Activated CD4-positive, CD25-positive, alpha-beta regulatory T cell treated with anti-CD3 and anti-CD28 coated beads, Interleukin-2, amount 50 U/mL, for 72 hours (primary cell): ENCODE measurements around the gene TTC7B.

Experiments
- DNase-seq: peaks from one replicate; pipeline ENCODE4 v3.0.0; 2021

TTC7B gene

GRCh38 chr14:90733139-90733808 lies 83.0 kb downstream of the TTC7B start:
- DNase-seq, result no peak

DNA sequence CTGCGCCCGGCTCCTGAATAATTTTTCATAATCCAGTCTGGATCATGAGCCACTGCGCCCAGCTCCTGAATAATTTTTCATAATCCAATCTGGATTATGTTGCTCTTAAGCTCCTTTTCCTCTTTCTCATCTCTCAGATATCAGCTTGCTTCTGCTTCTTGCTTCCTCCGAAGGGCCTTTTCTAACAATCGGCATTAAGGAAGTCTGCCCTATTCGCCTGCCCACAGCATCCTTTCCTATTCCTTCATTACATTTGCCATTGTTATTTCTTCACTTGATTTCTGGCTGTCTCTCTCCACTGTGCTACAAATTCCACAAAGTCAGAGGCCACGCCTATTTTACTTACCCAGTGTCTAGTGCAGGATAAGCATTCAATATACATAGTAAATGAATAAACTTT lies 83.5 kb downstream of the TTC7B start:
- DNase-seq, result no peak

- DNase-seq, result no peak
Measured at GRCh38 chr14:90732139-90732538, 84.1 kb downstream of the TTC7B start.

- no peak for DNase-seq
Measured at GRCh38 chr14:90731487-90731886, 84.7 kb downstream of the TTC7B start.

GRCh38 chr14:90730206-90730766 lies 85.9 kb downstream of the TTC7B start:
- no peak for DNase-seq

GRCh38 chr14:90728951-90729350 lies 87.3 kb downstream of the TTC7B start:
- DNase-seq, result no peak

- no peak for DNase-seq
Measured at GRCh38 chr14:90727082-90727481, 89.1 kb downstream of the TTC7B start.

DNA sequence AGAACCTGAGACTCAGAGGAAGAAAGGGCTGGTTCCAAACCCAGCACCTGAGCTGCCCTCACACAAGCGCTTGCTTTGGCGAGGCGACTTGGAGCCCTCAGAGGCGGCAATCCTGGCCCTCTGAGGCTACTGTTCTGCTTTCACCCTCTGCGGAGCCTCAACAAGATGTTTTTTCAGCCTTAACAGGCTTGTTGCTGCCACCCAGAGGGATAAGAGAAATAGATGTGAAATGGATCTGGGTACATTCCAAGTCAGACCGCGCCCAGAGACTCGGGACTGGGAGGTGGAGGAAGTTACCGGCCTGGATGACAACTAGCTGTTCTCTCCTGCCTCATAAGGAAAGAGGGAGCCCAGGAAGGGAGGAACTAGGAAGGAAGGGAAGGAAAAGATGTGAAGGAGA lies 89.6 kb downstream of the TTC7B start:
- DNase-seq, result no peak

DNA sequence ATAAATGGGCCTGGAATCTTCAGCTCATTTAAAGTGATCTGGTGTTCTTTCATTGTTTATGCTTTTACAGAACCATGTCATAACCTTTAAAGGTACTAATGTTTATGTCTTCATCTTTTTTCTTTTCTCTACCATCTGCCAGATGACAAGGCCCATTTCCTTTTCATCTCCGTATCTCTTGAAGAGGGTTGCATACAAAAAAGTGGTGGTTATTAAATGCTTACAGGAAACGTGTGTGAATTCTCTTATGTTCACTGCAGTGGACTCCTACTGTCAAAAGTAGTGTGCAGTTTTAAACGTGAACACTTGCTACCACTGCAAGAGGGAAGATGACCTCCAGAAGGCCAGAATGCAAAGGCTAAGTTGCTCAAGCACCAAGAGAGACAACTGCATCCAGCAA lies 91.4 kb downstream of the TTC7B start:
- DNase-seq, result no peak

DNA sequence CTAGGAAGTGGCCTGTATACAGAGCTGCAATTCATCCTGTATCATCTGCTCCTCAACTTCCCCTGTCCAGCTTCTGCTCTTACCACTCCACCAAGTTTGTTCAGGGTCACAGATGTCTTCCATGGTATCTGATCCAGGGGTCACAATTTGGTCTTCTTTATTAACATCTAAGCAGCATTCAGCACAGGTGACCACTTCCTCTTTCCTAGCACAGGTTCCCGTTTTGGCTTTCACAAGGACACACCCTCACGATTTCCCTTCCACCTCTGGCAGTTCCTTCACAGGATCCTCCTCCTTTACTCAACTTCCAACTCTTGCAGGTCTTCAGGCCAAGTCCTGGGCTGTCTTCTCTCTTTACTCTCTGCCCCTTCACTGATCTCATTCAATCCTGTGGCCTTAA lies 93.6 kb downstream of the TTC7B start:
- DNase-seq, result no peak

GRCh38 chr14:90721619-90722305 lies 94.5 kb downstream of the TTC7B start:
- DNase-seq, result no peak

DNA sequence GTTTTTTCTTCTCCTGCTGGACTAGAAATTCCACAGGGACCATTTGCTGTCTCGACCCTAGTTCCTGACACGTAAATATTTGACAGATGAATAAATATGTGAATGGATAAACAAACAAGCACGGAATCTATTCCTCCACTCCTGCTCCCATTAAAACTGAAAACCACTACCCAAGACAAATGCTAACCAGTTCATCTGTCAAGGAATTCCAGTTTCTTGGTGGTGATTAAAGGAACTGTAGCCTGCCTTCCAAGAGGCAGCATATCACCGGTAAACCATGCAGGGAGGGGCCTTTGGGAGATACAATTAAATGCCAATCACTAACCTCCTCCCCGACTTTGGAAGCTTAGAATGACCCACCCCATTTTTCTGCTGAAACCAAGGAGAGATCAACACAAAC lies 95.4 kb downstream of the TTC7B start:
- no peak for DNase-seq

DNA sequence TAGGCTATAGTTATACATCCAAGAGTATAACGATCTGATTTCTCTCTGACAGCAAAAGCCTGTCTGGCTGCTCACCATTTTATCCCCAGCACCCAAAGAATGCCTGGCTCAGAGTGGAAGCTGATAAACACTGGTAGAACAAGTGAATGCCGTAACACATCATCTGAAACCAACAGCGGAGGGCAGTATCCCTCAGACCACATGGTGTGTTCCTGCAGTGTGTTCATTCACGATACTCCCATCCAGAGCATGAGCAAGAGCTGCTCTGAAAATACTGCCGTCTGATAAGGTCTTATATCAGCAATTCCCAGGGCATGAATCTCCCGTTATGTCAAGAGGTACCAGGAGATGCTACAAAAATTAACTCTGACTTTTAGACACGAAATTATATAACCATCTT lies 95.9 kb downstream of the TTC7B start:
- no peak for DNase-seq

- DNase-seq, result no peak
Measured at GRCh38 chr14:90717916-90718315, 98.3 kb downstream of the TTC7B start.

GRCh38 chr14:90715993-90716392 lies 100.2 kb downstream of the TTC7B start:
- no peak for DNase-seq

DNA sequence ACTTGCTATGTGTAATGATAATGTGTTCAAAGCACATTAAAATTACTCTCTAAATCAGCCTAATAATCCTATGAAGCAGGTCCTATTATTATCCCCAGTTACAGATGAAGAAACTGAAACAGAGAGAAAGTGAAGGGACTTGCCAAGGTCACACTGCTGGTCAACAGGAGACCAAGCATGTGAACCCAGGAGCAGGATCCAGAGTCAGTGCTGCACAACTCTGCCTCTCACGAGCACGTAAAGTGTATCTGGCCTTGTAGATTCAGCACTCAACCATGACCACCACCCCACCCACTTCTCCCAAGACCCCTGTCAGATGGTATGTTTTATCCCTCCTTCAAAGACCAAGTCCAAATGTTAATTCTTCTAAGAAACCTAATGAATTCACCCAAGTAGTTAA lies 100.7 kb downstream of the TTC7B start:
- no peak for DNase-seq

GRCh38 chr14:90714811-90715210 lies 101.4 kb downstream of the TTC7B start:
- no peak for DNase-seq

DNA sequence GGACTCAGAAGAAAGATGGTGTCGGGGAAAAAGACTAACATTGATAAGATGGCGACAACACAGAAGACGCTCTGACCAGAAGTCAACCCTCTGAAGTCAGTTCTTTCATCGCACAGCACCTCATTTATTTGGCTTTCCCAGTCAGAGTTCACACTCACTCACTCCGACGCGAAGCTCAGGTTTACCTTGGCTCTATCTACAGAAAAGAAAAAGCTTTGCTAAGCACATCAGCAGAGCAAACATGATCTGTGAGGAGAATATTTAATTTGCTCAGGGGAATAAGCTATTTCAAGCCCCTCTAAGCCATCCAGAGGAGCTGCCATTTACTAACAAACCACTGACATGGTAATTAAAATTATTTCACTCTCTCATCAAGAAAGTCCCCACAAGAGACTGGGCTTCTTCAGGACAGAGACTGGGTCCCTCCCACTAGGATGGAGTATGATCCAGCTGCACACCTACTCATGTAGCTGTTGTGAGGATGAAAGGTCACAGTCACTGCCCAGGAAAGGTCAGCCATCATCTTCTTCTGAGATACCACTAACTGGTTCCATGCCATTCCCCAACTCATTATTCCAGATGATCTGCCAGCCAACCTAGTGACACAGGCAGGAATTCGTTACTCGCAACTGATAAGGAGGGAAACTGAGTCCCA lies 111.4 kb downstream of the TTC7B start:
- DNase-seq, result no peak

- no peak for DNase-seq
Measured at GRCh38 chr14:90703841-90704737, 112.1 kb downstream of the TTC7B start.

DNA sequence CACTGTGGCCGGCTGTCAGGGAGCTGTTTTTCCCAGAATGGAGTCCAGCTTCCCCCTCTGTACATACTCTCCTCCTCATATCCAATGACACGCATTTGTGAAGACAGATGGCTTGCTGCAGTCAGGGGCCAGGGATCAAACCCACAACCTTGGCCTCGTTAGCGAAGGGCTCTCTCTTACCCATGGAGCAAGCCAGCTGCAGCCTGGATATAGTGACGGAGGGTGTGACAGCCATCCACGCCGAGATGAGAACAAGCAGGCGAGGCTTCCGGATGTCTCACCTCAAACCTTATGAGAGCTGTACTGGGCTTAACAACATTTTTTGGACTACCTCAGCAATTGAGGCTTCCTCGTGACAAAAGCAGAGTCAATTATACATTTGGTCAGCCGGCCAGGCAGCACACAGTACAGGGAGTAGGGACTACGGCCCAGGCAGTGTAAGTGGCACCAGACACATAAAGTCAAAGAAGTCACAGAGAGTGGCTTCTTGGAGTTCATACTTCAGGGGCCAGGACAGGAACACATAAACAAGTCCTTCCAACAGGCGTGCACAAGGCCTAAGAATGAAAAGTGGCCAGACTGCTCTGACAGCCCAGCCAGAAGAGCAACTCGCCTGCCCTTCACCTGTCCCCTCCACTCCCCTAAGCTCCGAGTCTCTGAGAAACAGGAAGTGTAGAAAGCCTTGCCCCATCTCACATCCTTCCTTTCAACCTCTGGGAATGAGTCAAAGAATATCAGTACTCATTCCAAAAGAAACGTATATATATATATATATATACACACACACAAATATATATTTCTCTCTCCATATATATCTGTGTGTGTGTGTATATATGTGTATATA lies 115.1 kb downstream of the TTC7B start:
- DNase-seq, result no peak

GRCh38 chr14:90699016-90699415 lies 117.2 kb downstream of the TTC7B start:
- no peak for DNase-seq

DNA sequence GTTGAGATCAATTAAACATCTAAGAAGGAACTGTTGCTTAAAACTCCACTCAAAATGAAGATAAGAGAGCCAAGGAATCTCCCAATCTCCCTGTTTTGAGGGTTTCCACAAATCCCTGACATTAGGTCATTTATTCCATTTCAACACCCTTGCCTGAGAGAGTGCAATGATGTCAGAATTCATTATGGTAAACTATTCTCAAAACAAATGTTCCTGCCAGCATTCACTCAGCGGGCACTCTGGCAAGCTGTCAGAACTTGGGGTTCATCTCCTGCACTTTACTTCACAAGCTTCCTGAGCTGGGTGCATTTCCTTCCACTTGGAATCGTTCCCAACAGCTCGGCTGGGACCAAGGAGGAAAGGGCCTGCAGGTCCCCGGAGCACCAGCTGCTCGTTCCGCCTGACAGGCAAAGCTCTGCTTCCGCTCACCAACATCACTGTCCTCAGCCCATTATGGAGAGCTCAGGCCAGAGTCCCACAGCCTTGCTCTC lies 117.8 kb downstream of the TTC7B start:
- no peak for DNase-seq
